Upper lobe of left lung (tissue), 4 donors: ENCODE measurements around the gene PUM1.

Experiments used
- CTCF ChIP-seq, 6 experiments: fragments of 450-650 bp in 4 of 6; fragments of 200-600 bp in 2 of 6; sonication (generic) in 2 of 6; IDR thresholded peaks; one replicate each; pipeline ENCODE4 v1.5.1; 2016 to 2019; ENCODE audit warnings: antibody characterized with exemption in 6 of 6
- EP300 ChIP-seq, 4 donors: sonication (generic); formaldehyde crosslinking; IDR thresholded peaks; one replicate each; pipeline ENCODE4 v1.5.1; 2017; ENCODE audit warnings: antibody characterized with exemption in 4 of 4, control low read depth in 2 of 4
- POLR2A ChIP-seq, 4 donors: fragments of 450-650 bp; IDR thresholded peaks; one replicate each; pipeline ENCODE4 v1.5.1; 2016 to 2017; ENCODE audit warnings: antibody characterized with exemption in 4 of 4, mild to moderate bottlenecking in 2 of 4
- POLR2AphosphoS5 ChIP-seq, 2 donors: sonication (generic); formaldehyde crosslinking; IDR thresholded peaks; one replicate each; pipeline ENCODE4 v1.5.1; 2017; ENCODE audit warnings: antibody characterized with exemption in 2 of 2

DNA sequence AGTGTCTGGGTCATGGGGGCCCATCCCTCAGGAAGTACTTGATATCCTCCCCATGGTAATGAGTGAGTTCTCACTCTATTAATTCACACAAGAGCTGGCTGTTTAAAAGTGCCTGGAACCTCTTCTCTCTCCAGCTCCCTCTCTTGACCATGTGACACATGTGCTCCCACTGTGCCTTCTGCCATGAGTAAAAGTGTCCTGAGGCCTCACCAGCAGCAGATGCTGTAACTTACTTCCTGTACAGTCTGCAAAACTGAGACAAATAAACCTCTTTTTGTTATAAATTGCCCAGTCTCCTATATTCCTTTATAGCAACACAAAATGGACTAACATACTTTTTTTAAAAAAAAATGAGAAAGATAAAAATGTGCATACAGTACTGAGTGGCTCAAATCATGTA, 24.0 kb downstream of the PUM1 start:
- TF ChIP-seq CTCF (IDR thresholded peaks at IDR 0.05) (no peak), POLR2AphosphoS5 (IDR thresholded peaks at IDR 0.05) (no peak), POLR2A (IDR thresholded peaks at IDR 0.05) (no peak), EP300 (IDR thresholded peaks at IDR 0.05) (no peak)
